ENCODE data around the gene SLC27A4.
"Not testable (repeated sequence)": the region's sequence is repeated elsewhere in the genome, so short reads cannot be mapped to it uniquely, and the experiment has no call there.

Gene SLC27A4

DNA sequence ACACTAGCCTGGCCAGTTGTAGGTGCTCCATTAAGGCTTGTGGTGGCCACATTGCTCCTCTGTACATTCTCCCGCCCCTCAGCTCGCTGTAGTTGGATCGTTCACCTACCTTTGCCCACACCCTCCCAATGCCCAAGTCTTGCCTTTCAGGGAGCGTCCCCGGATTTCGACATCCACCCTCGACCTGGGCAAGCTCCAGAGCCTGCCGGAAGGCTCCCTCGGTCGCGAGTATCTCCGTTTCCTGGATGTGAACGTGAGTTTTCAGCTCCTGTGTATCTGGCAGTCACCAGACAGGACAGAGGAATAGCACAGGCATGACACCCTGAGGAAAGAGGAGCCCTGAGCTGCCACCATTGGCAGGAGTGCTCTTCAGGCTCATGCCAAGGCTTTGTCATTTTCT lies 14.7 kb upstream of the SLC27A4 start:
- DNase-seq: no peak

DNA sequence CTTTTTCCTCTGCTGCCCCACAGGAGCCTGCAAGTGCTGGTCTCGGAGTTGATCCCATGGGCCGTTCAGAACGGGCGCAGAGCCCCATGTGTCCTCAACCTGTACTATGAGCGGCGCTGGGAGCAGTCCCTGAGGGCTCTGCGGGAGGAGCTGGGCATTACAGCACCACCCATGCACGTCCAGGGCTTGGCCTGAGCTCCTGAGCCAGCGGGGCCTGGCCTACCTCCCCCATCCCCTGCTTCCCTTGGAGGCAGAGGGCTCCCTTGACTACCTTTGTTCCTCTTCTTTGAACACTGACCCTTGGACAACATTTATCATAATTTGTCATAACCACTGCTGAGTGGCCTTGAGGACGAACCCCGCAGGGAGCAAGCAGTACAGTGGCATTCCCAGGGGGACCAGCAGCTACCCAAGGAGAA lies 6.9 kb upstream of the SLC27A4 start:
- DNase-seq: no peak

DNA sequence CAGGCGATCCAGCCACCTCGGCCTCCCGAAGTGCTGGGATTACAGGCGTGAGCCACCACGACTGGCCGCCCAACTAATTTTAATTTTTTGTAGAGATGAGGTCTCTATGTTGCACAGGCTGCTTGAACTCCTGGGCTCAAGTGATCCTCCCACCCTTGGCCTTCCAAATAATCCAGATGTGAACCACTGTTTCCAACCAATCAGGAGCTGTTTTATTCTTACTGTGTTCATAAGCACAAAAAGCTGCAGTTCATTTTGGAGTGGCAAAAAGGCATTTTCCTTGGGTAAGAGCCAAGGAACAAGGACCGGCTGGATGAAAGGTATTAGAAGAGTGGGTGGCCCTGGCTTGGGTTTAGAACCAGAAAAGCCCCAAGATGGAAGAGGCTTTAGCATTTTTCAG lies 5.2 kb upstream of the SLC27A4 start:
- DNase-seq: no peak

DNA sequence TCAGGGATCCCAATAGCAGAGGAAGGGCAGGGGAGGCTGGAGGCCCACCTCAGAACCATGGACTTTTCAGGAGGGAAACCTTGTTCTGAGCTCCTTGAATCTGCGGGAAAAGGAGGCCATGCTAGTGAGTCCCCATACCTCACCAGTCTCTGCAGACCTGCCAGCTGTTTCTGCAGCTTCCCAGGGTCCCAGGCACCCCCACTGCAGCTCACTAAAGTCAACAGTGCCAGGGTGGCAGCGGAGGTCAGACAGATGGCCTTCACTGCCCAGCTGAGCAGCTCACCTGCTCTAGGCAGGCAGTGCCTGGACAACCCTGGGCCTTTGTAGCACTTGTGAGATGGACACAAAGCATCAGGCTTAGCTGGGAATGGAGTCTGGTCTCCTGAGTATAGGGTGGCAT lies 4.4 kb upstream of the SLC27A4 start:
- DNase-seq: no peak

DNA sequence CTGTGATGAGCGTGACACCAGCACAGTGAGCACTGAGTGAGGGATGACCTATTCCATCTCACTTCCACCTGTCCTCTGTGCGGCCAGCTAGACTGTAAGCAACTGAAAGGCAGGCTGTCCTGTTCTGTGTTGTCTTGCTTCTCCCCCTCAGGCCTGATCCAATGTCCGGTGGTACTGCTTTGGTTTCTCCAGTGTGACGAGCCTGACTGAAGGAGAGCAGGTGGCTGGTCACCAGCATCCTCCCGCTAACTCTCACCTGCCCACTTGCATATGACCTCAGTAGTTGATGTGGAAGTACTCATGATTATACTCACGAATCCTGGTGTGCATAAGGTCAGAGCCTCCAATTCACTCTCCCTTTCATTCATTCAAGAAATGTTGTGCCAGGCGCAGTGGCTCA lies 2.4 kb upstream of the SLC27A4 start:
- no peak for DNase-seq

DNA sequence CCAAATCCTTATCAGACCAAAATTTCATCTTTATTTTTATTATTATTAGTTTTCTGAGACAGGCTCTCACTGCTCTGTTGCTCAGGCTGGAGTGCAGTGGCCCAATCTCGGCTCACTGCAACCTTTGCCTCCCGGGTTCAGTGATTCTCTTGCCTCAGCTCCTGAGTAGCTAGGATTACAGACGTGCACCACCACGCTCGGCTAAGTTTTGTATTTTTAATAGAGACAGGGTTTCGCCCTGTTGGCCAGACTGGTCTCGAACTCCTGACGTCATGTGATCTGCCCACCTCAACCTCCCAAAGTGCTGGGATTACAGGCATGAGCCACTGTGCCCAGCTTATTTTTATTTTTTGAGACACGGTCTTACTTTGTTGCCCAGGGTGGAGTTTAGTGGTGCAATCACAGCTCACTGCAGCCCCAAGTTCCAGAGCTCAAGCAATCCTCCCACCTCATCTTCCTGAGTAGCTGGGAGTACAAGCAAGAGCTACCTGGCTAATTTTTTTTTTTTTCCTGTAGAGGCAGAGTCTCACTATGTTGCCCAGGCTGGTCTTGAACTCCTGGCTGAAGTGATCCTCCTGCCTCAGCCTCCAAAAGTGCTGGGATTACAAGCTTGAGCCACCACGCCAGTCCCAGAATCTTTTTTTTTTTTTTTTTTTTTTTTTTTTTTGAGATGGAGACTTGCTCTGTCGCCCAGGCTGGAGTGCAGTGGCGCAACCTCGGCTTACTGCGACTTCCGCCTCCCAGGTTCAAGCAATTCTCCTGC lies 1.3 kb upstream of the SLC27A4 start:
- not testable (repeated sequence) for DNase-seq

DNA sequence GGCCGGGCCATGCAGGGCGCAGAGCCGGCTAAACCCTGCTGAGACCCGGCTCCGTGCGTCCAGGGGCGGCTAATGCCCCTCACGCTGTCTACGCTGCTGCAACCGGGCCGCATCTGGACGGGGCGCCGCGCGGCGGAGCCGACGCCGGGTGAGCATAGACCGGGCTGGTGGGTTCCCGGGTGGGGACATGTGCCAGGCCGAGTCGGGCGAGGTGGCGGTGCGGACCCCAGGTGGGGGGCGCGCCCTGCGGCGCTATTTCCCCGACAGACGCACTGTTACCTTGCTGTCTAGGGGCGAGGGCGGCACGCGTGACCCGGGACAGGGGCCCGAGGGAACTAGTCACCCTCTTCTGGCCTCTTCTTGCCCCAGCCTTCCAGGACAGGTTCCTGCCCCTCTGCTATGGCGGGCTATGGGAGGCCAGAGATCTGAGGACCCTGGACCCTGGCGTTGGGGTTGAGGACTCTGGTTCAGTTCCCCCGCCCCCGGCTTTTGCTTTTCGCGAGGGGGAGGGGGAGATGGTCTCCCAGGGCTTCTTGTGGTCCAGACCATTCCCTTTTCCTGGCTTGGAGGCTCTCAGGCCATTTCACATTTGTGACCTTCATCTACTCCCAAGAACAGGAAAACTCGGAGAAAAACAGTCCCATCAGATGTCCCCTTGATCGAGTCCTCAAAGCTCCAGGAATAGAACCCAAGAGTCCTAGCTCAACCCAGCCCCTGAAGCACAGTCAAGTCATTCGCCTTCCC lies 536 bp downstream of the SLC27A4 start:
- peak; percentile 39 for DNase-seq

DNA sequence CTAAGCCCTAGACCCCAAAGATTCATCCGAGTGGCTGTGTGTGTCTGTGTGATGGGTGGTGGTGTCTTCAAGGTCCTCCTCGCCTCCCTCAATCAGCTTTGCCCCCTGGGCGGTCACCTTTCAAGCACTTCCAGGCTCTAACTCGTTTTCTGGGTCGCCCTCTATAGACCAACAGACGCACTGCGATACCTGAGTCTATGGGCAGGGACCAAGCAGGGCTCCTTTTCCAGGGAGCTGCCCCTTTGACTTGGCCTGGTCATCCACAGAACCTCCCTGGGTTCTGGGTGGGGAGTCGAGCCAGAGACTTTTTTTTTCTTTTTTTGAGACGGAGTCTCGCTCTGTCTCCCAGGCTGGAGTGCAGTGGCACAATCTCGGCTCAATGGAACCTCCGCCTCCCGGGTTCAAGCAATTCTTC lies 1.1 kb downstream of the SLC27A4 start:
- peak; percentile 61 for DNase-seq

DNA sequence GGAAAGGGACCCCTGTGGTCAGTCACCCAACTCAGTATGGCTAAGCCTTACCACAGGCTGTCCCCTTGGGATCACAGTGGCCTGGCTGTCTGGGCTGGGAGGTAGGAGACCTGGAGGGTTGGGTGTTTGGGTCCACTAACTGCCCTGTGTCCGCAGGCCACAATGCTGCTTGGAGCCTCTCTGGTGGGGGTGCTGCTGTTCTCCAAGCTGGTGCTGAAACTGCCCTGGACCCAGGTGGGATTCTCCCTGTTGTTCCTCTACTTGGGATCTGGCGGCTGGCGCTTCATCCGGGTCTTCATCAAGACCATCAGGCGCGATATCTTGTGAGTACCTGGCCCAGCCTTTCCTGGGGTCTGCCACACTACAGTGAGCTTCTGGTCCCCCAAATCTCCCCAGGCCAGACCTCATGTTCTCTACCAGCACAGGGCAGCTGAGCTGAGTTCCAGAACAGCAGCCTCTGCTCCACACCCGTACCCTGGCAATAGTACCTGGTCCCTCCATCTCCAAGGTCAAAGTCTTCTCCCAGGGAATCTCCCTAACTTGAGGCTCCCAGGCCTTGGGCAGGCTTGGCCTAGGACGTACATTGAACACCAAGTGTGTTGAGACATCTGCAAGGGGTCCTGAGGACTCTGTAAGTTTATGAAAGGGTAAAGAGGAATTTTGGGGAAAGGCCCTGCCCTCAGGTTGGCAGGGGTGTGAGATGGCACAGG lies 2.8 kb downstream of the SLC27A4 start:
- DNase-seq: no peak

DNA sequence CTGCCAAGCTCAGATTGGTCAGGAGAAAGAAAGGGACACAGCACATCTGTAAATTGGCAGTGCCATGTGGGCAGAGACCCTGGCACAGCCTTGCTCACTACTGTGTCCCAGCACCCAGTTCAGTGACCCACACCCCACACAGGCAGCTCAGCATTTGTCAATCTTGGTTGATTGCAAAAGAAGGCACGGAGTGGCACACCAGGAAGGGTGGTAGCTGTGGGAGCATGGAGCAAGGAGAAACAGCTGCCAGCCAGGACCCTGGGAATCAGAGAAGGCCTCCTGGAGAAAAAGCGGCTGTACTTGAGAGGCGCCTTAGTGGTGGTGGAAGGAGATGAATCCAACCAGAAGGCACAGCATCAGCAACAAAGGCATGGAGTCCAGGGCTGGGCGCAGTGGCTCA lies 3.5 kb downstream of the SLC27A4 start:
- no peak for DNase-seq

DNA sequence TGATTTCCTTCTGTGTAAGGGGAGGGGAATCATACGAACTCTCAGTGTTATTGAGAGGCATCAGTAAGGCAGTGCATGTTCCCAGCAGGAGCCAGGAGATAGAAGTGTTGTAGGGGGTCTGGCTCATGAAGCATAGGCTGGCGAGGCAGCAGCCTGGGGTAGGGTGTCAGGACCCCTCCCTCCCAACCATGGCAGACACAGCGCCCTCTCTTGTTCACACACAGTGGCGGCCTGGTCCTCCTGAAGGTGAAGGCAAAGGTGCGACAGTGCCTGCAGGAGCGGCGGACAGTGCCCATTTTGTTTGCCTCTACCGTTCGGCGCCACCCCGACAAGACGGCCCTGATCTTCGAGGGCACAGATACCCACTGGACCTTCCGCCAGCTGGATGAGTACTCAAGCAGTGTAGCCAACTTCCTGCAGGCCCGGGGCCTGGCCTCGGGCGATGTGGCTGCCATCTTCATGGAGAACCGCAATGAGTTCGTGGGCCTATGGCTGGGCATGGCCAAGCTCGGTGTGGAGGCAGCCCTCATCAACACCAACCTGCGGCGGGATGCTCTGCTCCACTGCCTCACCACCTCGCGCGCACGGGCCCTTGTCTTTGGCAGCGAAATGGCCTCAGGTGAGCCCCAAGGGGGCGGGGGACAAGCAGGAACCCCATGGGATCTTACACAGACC lies 4.7 kb downstream of the SLC27A4 start:
- no peak for DNase-seq

DNA sequence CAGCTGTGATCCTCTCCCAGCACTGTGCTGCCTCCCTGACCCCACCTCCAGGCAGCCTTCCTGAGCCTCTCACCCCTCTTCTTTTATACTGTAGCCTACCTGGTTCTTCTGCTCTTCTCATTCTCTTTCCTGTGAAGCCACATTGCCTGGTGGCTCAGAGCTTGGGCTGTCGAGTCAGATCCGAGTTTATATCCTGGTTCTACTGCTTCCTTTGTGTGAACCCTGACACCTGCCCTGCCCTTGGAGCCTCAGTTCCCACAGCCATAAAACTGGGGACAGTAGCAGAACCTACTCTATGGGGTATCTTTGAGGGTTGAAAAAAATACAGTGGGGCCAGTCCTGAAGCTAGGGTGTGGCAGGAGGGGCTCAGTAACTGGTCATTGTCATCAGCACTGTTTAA lies 8.8 kb downstream of the SLC27A4 start:
- DNase-seq: no peak

DNA sequence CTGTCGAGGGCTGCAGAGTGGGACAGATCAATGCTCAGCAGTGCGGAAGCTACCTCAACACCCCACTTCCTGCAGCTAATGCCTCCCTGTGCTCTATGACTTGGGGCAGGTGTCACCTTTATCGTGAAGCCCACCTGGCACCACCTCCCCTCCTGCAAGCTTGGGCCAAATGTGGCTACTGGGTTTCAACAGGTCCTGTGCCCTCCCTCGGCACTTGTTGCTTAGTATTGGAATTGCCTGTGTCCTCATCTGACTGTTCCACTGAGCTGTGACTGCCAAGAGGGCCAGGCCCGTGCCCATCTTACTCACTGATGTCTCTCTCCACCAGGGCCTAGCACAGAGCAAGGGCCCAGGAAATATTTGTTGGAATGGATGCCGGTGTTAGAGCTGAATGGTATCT lies 9.4 kb downstream of the SLC27A4 start:
- DNase-seq: no peak

DNA sequence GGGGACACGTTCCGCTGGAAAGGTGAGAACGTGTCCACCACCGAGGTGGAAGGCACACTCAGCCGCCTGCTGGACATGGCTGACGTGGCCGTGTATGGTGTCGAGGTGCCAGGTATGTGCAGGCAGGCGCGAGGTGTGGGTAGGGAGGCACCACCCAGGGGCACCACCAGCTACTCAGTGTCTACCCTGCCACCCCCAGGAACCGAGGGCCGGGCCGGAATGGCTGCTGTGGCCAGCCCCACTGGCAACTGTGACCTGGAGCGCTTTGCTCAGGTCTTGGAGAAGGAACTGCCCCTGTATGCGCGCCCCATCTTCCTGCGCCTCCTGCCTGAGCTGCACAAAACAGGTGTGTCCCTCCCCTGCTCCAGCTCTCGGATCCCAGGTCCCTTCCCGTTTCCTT lies 15.1 kb downstream of the SLC27A4 start:
- DNase-seq: no peak

DNA sequence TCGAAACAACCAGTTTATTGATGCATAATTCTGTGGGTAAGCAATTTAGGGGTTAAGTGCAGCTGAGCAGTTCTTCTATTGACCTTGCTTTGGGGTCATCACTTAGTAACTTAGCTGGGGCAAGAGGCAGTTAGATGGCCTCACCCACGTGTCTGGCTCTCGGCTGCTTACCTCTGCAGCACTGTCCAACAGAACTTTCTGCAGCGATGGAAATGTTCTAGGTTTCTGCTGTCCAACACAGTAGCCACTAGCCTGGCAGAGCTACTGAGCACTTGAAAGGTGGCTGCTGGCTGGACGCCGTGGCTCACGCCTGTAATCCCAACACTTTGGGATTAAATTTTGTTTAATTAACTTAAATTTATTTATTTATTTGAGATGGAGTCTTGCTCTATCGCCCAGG lies 17.8 kb downstream of the SLC27A4 start:
- DNase-seq: no peak

DNA sequence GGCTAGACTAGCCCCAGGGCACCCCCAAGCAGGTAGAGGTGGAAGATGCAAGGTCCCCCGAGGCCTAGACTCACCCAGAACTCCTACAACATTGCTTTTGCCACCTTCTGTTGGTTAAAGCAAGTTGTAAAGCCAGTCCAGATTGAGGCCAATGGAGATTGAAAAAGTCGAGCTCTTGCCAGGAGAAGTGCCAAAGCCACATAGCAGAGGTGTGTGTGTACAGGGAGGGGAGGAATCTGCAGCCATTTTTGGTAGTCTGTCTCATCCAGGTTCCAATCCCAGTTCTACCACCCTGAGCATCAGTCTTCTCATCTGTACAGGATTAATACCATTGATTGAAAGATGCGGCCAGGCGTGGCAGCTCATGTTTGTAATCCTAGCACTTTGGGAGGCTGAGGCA lies 18.5 kb downstream of the SLC27A4 start:
- no peak for DNase-seq

DNA sequence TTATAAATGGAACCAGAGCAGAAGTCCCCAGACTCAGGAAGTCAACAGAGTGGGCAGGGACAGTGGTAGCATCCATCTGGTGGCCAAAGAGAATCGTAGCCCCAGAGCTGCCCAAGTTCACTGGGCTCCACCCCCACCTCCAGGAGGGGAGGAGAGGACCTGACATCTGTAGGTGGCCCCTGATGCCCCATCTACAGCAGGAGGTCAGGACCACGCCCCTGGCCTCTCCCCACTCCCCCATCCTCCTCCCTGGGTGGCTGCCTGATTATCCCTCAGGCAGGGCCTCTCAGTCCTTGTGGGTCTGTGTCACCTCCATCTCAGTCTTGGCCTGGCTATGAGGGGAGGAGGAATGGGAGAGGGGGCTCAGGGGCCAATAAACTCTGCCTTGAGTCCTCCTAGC lies 20.5 kb downstream of the SLC27A4 start:
- DNase-seq: no peak

DNA sequence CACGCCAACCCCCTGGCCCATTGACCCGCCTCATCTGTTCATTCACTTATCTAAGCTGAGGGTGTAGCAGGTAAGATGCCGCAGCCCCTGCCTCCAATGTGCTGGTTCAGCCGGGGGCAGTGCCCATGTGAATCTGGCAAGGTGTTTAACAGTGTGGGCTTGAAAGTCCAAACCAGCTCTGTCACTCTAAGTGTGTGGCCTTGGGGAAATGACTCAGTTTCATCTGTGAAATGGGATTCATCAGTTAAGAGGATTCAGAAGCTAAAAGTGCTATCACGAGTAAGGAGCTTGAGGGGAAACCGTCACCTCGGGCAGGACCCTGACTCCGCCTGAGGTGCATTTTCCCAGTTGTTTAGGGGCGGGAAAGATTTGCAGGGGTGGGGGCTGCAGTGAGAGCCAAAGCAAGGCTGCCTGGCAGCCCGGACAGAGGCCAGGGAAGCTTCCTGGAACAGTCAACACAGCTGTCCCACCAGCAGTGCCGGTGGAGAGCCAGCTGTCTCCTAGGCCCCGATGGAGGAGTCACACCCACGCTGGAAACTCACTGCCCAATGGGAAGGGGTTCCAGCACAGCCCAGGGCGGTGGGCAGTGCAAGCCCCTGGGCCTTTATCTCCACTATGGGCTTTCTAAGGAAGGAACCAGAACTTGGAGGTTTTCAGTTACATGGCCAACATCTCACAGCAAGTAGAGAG lies 21.1 kb downstream of the SLC27A4 start:
- no peak for DNase-seq

DNA sequence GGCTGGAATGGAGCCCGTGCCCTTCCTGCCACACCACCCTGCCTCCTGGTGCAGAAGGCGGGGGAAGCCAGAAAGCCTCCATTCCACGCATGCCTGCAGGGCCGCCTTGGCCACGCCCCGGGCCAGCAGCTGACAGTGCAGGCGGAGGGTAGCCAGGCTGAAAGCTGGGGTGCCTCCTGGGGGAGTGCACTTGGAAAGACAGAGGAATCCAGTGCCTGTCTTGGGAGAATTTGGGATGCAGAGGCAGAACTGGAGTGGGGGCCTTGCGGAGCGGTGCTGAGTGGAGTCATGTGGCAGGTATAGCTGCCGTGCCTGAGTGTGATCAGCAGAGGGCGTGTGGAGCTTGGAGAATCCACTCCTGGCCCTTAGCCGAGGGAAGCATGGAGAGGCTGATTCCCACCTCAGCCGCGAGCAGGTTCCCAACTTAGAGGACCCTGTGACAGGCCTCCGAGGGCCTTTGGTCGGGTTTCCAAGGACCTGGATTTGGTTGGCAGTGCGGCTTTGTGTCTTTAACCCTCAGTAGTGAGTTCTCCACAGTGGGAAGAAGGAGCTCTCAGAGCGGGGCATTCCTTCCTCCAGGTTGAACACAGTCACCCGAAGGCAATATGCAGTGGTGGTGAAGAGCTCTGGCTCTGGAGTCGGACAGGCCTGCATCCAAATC lies 21.8 kb downstream of the SLC27A4 start:
- DNase-seq: peak; percentile 65

DNA sequence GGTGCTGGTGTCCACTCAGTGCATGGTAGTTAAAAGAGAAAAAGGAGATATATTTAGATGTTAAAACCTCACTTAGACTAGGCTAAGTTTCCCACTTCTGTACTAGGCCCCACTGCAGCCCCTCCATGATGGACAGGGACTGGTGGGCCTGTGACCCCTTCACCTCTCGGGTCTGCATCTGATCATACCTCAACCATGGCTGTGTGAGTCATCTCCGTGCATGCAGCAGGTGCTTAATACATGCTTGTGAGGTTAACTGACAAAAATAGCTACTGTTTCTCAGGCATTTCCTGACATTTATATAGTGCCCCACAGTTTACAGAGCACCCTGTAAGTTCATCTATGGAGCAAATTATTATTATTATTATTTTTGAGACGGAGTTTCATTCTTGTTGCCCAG lies 22.4 kb downstream of the SLC27A4 start:
- no peak for DNase-seq

DNA sequence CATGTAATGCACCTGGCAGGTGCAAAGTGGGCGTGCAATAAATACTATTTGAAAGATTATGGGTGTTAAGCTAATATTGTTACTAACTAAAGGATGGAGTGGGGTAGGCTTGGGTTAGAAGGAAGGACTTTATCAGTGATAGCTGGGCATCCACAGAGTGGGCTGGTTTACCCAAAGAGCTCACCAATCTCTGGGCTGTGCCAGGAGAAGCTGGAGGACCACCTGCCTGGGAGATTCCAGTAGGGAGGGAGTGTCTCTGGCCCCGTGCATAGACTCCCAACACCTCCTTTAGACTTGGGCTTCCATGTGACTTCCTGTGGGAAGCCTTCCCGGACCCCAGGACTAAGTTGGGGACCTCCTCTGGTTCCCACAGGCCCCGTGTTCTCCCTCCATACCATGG lies 25.2 kb downstream of the SLC27A4 start:
- no peak for DNase-seq

DNA sequence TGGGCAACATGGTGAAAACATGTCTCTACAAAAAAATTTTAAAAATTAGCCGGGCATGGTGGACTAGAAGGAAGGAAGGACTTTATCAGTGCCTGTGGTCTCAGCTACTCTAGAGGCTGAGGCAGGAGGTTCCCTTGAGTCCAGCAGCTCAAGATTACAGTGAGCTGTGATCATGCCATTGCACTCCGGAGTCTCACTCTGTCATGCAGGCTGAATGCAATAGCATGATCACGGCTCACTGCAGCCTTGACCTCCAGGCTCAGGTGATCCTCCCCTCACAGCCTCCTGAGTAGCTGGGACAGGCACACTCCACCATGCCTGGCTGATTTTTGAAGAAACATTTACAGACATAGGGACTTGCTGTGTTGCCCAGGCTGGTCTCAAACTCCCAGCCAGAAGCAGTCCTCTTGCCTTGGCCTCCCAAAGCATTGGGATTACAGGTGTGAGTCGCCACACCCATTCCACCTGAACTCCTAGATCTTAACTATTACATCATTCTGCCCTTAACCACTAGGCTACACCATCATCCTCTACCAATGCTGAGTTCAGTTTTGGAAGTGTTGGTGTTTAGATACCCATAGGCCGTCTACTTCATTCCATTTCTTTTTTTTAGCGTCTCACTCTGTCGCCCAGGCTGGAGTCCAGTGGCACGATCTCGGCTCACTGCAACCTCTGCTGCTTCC lies 28.8 kb downstream of the SLC27A4 start:
- DNase-seq: no peak
